ENCODE results near the gene SCARB2. TPM values are rescaled to one million over a fixed set of nuclear protein-coding genes. Genes with fewer than 3 reads are reported as not detected.

The SCARB2 gene
- total and polyA plus RNA-seq, 2 donors (not counting 3 experiments of a cell fraction or from before 2014, with no cell fraction given): 75.2 to 116 TPM

DNA sequence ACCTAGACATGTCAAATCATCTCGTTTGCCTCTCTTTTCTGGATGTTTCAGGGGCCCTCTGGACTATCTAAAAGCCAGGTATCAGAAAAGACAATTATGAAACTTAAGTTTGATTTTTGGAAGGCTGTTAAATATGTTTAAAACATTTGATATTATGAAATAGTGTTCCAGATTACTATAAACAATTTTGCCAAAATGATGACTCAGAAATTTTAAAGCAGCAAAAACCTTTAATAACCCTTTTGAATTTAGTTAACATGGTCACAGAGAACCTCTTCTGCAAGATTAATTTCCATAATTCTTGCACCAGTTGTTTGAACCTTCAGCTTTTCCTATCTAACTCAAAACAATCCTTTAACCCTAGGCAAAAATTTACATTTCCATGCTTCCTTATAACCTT, 19.1 kb upstream of the SCARB2 start:
- no peaks in the 10 kb centered on the region for H3K9me3 ChIP-seq (replicated peaks; ENCODE audit: control insufficient read depth, insufficient read depth, low read length)
- dilution Hi-C loops (cut with MboI; ENCODE audit: extremely low pct_ligation_motif_present, low sequenced_read_pairs) (no loop called here), intact Hi-C loops (cut with micrococcal nuclease) (no loop called here)
- H3K79me2 ChIP-seq (ENCODE audit: control insufficient read depth, insufficient read depth, low read length): no peaks in the 10 kb centered on the region
- FAIRE-seq: no peak
- H3K9me1 ChIP-seq (replicated peaks; ENCODE audit: control insufficient read depth, extremely low read depth, insufficient read depth, low read length): no peaks in the 10 kb centered on the region
- no peak overlapping the region for H3K4me2 ChIP-seq (ENCODE audit: insufficient read depth, low read length)
- BruUV-seq (replicated peaks): no TSS peak
- H4K20me1 ChIP-seq (replicated peaks; ENCODE audit: control insufficient read depth, extremely low read depth, insufficient read depth, low read length): no peaks in the 10 kb centered on the region
- ChIA-PET POLR2A (no interaction called here), CTCF (interaction anchor here (1.6 kb wide), 1 partner anchor 53 kb away, joined by 3 read pairs; no protein-coding TSS in a partner anchor)
- H3K4me1 ChIP-seq (ENCODE audit: control insufficient read depth, extremely low read depth, insufficient read depth, low read length): no peaks in the 10 kb centered on the region
- H3K27me3 ChIP-seq (ENCODE audit: control insufficient read depth in 2 of 2, insufficient read depth in 2 of 2, low read length in 2 of 2): peaks cover 13 to 20% of the 10 kb centered on the region in 2 experiments
- no peaks in the 10 kb centered on the region for H3K36me3 ChIP-seq (ENCODE audit: control insufficient read depth in 2 of 2, extremely low read depth in 1 of 2, insufficient read depth in 2 of 2, low read length in 2 of 2)
- TF ChIP-seq, protein P1, sequence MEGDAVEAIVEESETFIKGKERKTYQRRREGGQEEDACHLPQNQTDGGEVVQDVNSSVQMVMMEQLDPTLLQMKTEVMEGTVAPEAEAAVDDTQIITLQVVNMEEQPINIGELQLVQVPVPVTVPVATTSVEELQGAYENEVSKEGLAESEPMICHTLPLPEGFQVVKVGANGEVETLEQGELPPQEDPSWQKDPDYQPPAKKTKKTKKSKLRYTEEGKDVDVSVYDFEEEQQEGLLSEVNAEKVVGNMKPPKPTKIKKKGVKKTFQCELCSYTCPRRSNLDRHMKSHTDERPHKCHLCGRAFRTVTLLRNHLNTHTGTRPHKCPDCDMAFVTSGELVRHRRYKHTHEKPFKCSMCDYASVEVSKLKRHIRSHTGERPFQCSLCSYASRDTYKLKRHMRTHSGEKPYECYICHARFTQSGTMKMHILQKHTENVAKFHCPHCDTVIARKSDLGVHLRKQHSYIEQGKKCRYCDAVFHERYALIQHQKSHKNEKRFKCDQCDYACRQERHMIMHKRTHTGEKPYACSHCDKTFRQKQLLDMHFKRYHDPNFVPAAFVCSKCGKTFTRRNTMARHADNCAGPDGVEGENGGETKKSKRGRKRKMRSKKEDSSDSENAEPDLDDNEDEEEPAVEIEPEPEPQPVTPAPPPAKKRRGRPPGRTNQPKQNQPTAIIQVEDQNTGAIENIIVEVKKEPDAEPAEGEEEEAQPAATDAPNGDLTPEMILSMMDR (IDR thresholded peaks at IDR 0.05; ENCODE audit: extremely low read depth in 1 of 2, insufficient read depth in 1 of 2, low read depth in 1 of 2, low read length in 2 of 2): no peak
- TF ChIP-seq EZH2 (IDR thresholded peaks at IDR 0.05; ENCODE audit: borderline replicate concordance, low read depth, low read length, severe bottlenecking) (no peak), JUN (IDR thresholded peaks at IDR 0.05; ENCODE audit: borderline replicate concordance, insufficient read depth, insufficient read length, low read depth) (no peak)
- no peak overlapping the region for H3K9ac ChIP-seq (replicated peaks; ENCODE audit: extremely low read depth, insufficient read depth, low read length)
- H3K4me3 ChIP-seq (replicated peaks in 1 of 3; ENCODE audit: insufficient read depth in 1 of 3, low read depth in 1 of 3, low read length in 3 of 3): no peak overlapping the region
- no peak overlapping the region for H3K27ac ChIP-seq (ENCODE audit: insufficient read depth, low read depth, low read length)
- H2AFZ ChIP-seq (ENCODE audit: low read depth, low read length): no peak overlapping the region
- no peak for DNase-seq (ENCODE audit: low read depth, low spot score)

DNA sequence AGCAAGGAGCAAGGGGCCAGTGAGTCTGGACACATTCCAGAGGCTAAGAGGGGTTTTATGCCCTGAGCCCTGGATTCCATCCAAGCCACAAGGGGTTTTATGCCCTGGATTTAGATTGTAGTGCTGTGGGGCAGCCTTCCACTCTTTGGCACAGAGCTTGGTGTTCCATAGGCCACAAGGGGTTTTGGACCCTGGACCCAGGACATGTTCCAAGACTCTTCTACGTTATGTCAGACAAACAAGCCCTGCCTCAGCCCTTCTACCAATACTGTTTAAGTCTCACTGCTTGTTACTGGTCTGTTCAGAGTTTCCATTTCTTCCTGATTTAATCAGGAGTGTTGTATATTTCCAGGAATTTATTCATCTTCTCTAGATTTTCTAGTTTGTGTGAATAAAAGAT, 12.8 kb upstream of the SCARB2 start:
- Histone ChIP-seq H4K20me1 (replicated peaks; ENCODE audit: control insufficient read depth, extremely low read depth, insufficient read depth, low read length) (no peaks in the 10 kb centered on the region), H3K27me3 (ENCODE audit: control insufficient read depth in 2 of 2, insufficient read depth in 2 of 2, low read length in 2 of 2) (peaks cover 6 to 18% of the 10 kb centered on the region in 2 experiments), H3K9me3 (replicated peaks; ENCODE audit: control insufficient read depth, insufficient read depth, low read length) (no peaks in the 10 kb centered on the region), H3K36me3 (ENCODE audit: control insufficient read depth in 2 of 2, extremely low read depth in 1 of 2, insufficient read depth in 2 of 2, low read length in 2 of 2) (no peaks in the 10 kb centered on the region), H2AFZ (ENCODE audit: low read depth, low read length) (no peak overlapping the region), H3K4me2 (ENCODE audit: insufficient read depth, low read length) (no peak overlapping the region), H3K9me1 (replicated peaks; ENCODE audit: control insufficient read depth, extremely low read depth, insufficient read depth, low read length) (no peaks in the 10 kb centered on the region), H3K79me2 (ENCODE audit: control insufficient read depth, insufficient read depth, low read length) (no peaks in the 10 kb centered on the region), H3K27ac (ENCODE audit: insufficient read depth, low read depth, low read length) (no peak overlapping the region), H3K4me3 (replicated peaks in 1 of 3; ENCODE audit: insufficient read depth in 1 of 3, low read depth in 1 of 3, low read length in 3 of 3) (no peak overlapping the region), H3K9ac (replicated peaks; ENCODE audit: extremely low read depth, insufficient read depth, low read length) (no peak overlapping the region), H3K4me1 (ENCODE audit: control insufficient read depth, extremely low read depth, insufficient read depth, low read length) (no peaks in the 10 kb centered on the region)
- dilution Hi-C loops (cut with MboI; ENCODE audit: extremely low pct_ligation_motif_present, low sequenced_read_pairs): no loop called here
- intact Hi-C loops (cut with micrococcal nuclease): no loop called here
- POLR2A ChIA-PET: no interaction called here
- no peak for DNase-seq (ENCODE audit: low read depth, low spot score)
- BruUV-seq (replicated peaks): no TSS peak
- CTCF ChIA-PET: no interaction called here
- FAIRE-seq: no peak
- TF ChIP-seq POLR2A (IDR thresholded peaks at IDR 0.05; ENCODE audit: low read depth, low read length) (no peak), FOS (IDR thresholded peaks at IDR 0.05; ENCODE audit: borderline replicate concordance, insufficient read depth, low read length) (no peak), JUN (IDR thresholded peaks at IDR 0.05; ENCODE audit: borderline replicate concordance, insufficient read depth, insufficient read length, low read depth) (no peak)
- TF ChIP-seq, protein P1 (IDR thresholded peaks at IDR 0.05; ENCODE audit: extremely low read depth in 1 of 2, insufficient read depth in 1 of 2, low read depth in 1 of 2, low read length in 2 of 2): no peak
